Astrocyte (in vitro differentiated cells and primary cell): ENCODE results near the gene GAL3ST1.

Source experiments
- EZH2 ChIP-seq: IDR thresholded peaks from 2 replicates; pipeline ENCODE4 v1.6.1; 2012; ENCODE audit warnings: mild to moderate bottlenecking, low read length, inconsistent platforms; ENCODE audit not compliant: insufficient read depth
- TF ChIP-seq, protein P1 (sequence below): IDR thresholded peaks from 2 replicates; pipeline ENCODE4 v1.5.1; 2011; ENCODE audit warnings: low read depth, mild to moderate bottlenecking, inconsistent platforms, low read length, moderate library complexity; ENCODE audit not compliant: insufficient read depth

DNA sequence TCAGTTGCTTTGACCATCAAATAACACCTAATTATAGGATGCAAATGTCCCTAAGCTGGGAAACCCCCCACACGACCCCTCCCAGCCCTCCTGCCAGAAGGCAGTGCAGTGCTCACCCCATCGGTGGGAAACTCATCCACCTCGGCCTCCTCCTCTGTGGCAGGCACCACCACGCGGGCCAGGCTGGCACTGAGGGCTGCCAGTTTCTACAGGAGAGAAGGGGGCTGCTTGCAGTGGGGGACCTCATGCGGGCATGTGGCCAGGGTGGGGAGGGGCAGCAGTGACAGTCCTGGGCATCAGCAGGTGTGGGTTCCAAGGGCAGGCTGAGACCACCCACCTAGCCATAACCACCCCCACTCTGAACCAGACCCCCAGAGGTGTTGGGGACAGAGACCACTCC, 6.4 kb upstream of the GAL3ST1 start:
- TF ChIP-seq, protein P1, sequence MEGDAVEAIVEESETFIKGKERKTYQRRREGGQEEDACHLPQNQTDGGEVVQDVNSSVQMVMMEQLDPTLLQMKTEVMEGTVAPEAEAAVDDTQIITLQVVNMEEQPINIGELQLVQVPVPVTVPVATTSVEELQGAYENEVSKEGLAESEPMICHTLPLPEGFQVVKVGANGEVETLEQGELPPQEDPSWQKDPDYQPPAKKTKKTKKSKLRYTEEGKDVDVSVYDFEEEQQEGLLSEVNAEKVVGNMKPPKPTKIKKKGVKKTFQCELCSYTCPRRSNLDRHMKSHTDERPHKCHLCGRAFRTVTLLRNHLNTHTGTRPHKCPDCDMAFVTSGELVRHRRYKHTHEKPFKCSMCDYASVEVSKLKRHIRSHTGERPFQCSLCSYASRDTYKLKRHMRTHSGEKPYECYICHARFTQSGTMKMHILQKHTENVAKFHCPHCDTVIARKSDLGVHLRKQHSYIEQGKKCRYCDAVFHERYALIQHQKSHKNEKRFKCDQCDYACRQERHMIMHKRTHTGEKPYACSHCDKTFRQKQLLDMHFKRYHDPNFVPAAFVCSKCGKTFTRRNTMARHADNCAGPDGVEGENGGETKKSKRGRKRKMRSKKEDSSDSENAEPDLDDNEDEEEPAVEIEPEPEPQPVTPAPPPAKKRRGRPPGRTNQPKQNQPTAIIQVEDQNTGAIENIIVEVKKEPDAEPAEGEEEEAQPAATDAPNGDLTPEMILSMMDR: no peak
- TF ChIP-seq EZH2: no peak
